Measurements from ENCODE around the gene ZGPAT.
"Not testable (repeated sequence)": the region's sequence is repeated elsewhere in the genome, so short reads cannot be mapped to it uniquely, and the experiment has no call there.

The ZGPAT gene

GRCh38 chr20:63767456-63767855, 59.6 kb downstream of the ZGPAT start:
- intact Hi-C loops (cut with DNase I), result no loop called here
- DNase-seq, result no peak

DNA sequence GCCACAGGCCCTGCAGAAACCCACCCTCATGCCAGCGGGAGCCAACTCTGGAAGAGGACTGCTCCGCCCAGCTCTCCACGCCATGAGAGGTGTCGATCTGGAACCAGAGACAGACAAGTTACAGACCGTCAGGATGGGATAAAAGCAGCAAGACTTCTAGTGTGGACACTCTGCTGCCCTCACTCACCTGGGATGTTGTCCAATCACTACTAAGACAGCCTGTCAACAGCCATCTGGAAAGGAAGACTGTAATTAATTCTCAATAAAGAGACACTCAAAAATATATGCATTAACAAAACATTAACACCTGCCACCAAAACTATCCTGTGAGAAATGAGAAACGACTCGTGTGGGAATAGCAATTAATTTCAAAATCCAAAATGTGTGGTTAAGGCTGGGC, 60.0 kb downstream of the ZGPAT start:
- intact Hi-C loops (cut with DNase I), result no loop called here
- DNase-seq, result no peak

DNA sequence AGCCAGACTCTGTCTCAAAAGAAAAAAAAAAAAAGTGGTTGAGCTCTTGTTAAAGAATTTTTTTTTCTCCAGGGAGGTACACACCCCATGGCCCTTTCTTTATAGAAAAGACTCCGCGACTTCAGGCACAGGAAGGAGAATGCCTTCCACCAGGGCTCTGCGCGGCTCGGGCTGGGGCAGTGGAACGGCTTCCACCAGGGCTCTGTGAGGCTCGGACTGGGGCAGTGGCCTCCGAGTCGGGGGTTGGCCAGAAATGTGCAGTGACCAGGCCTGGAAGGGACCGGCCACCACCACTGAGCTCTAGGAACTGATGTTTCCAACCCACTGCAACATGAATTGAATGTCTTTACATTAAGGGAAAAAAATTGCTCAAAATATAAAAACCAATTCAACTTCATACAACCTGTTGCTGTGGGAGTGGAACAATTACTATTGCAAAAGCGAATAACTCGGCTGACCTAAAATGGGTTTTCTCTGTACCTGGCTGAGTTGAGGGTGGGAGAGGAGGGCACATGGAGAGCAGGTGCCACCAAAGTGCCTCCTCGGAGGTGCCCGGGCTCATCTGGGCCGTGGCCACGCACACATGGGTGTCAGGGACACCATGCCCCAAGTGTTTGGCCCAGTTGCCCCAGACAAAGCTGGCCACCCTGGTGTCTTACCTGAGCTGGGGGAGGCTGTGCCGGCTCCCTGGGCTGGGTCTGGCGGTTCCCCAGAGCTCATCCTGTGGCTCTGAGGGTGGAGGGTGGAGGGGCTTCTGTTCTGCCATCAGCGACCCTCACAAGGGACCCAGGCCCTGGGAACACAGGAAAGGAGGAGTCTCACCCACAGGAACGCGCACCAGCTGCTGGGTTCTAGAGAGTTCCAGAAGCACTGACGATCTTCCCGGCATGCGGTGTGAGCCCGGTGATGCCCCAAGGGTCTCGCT, 61.0 kb downstream of the ZGPAT start:
- intact Hi-C loops (cut with DNase I), result no loop called here
- DNase-seq, result no peak

GRCh38 chr20:63769891-63770474, 62.1 kb downstream of the ZGPAT start:
- no peak for DNase-seq
- intact Hi-C loops (cut with DNase I), result no loop called here

DNA sequence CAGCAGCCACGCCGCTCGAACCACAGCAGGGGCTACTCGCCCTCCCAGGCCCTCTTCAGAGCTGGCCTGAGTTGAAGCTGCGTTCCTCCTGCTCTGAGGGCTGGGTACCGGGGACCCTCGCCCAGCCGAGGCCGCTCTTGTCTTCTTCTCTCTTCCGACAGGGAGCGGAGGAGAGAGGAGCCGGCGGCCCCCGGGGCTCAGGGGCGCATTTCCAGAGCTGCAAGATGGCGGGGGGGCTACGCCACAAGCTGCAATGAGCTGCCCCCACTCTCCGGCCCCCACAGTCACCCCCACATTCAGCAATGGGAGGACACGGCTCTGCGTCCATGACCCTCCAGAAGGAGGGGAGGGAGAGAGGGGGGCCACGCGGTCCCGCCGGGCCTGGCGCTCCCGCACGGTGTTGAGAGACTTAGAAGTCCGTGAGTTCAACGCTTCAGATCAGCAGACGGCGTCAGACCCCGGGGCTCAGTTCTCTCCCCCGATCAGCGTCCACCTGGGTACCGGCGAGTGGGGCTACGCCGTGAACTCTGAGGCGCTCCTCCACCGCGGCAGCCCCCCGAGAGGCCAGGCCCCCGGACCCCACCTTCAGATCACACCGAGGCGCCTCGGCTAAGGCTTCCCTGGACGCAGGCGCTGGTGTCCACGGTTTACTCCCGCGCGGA, 63.3 kb downstream of the ZGPAT start:
- intact Hi-C loops (cut with DNase I), result no loop called here
- no peak for DNase-seq

- intact Hi-C loops (cut with DNase I), result no loop called here
- no peak for DNase-seq
Observed at GRCh38 chr20:63772781-63773518, 65.1 kb downstream of the ZGPAT start.

GRCh38 chr20:63773571-63774241, 65.9 kb downstream of the ZGPAT start:
- intact Hi-C loops (cut with DNase I), result no loop called here
- no peak for DNase-seq

DNA sequence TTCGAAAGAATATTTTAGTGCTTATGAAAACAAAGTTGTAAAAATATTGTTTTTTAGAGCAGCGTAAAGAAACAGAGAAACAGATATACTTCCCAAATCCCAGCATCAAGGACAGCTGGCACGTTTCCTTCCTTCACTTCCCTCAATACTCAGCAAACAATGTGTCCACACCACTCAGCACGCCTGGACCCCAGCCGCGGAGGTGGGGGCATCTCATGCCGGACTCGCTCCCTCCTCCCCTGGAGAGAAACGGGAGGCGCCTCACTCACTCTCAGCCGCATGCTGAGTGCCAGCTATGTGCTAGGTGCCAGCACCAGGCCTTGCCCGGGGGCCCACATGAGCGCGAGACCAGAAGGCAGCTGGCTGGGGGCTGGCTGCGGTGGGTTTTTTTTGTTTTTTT, 66.5 kb downstream of the ZGPAT start:
- intact Hi-C loops (cut with DNase I), result no loop called here
- DNase-seq, result peak in 2 of 42 donors; percentile 43 to 45

DNA sequence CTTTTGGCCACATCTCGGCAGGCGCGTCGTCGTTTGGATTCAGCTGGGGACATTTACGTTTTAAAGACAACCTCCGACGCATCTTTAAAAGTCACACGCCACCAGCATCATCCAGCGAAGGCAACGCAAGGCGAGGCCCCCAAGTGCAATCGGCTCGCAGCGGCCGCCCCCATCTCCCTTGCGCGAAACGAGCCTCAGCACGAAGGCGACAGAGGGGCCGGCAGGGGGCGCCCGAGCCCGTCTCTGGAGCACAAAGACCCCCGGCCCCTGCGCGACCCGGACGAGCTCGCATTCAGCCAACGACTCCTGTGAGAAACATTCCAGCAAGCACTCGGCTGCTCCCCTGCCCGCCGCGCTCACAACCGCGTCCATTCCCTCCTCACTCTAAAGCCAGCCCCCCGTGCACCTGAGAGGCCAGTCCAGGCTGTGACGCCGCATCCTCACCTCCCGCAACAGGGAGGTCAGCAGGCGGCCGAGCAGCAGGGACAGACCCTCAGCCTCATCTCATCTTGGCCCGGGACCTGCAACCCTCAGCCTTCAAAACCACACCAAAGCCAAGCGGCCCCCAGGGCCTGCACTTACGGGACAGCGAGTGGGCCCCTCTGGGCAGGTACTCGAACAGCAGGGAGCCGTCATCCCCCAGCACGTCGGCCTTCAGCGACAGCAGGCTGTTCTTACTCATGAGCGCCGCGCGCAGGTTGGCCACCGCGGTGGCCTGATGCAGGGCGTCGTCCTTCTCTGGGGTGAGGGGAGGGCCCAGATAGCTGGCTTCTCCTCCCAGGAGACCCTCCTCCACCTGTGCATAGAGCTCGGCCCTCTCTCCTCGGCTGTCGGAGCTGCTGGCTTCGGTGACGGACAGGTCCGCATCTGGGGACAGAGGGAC, 67.5 kb downstream of the ZGPAT start:
- intact Hi-C loops (cut with DNase I), result no loop called here
- DNase-seq, result peak; percentile 36 to 86 (median 73)

GRCh38 chr20:63776875-63777274, 69.0 kb downstream of the ZGPAT start:
- DNase-seq; intact Hi-C loops (cut with DNase I): not testable (repeated sequence)

DNA sequence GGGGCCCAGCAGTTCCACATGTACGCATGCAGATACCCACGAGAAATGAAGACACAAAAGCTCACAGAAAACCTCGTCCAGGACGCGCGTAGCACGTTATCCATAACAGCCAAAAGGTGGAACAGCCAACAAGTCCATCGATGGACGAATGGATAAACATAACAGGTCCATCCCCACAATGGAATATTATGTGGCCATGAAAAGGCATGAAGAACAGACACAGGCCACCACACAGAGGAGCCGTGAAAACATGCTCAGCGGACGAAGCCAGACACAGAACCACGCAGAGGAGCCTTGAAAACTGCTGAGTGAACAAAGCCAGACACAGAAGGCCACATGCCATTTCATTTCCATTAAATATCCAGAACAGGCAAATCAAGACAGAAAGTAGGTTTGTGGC, 69.8 kb downstream of the ZGPAT start:
- intact Hi-C loops (cut with DNase I), result no loop called here
- no peak for DNase-seq

GRCh38 chr20:63778034-63778752, 70.4 kb downstream of the ZGPAT start:
- intact Hi-C loops (cut with DNase I), result no loop called here
- no peak for DNase-seq

DNA sequence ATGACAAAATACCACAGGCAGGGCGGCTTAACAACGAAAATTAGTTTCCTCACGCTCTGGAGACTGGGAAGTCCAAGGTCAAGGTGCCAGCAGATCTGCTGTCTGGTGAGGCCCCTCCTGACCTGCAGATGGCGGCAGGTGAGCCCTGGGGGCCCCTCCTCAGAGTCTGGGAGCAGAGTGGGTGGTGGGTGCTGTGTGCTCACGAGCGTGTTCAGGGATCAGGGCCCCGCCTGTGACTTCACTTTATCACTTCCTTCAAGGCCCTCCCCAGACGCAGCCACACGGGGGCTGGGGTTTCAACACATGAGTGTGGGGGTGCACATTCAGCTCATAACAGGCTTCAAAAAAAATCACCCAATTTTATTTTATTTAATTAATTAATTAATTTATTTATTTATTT, 71.0 kb downstream of the ZGPAT start:
- intact Hi-C loops (cut with DNase I), result no loop called here
- DNase-seq, result no peak

- intact Hi-C loops (cut with DNase I), result no loop called here
Observed at GRCh38 chr20:63781181-63781580, 73.3 kb downstream of the ZGPAT start.

DNA sequence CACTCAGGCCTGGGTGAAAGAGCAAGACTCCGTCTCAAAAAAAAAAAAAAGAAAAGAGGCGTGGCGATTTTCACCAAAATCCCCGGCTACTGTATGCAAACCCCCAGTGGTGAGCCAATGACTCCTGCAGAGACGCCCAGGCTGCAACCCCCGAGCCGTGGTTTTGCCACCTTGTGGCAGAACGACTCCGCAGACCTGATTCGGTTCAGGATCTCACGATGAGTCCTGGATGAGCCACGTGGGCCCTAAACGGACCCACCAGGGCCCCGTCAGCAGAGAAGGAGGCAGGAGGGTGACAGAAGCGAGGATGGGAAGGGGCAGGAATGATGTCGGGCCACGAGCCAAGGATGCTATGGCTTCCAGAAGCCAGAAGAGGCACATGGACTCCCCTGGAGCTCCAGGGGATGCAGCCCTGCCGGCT, 74.2 kb downstream of the ZGPAT start:
- intact Hi-C loops (cut with DNase I), result no loop called here
- no peak for DNase-seq

More at GRCh38 chr20:63781181-63781580, 73.3 kb downstream of the ZGPAT start:
- DNase-seq, result no peak

- DNase-seq, result no peak
- intact Hi-C loops (cut with DNase I), result no loop called here
Observed at GRCh38 chr20:63782521-63782971, 74.7 kb downstream of the ZGPAT start.

DNA sequence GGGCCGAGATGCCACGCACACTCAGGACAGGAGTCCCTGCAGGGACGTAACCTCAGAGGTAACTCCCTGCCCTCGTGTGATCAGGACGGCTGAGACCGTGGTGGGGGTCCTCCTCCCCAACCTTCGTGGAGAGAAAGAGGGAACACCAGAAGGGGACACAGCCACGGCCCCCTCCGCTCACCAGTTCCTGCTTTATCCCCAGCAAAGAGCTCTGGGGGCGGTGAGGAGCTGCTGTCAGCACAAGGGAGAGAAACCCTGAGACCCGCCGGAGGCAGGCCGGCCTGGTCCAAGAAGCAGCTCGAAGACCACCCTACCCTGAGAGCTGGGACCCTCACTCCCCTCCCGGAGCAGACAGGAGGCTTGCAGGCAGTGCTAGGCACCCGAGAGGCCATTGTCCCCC, 76.1 kb downstream of the ZGPAT start:
- intact Hi-C loops (cut with DNase I), result no loop called here
- no peak for DNase-seq
